Activated naive CD8-positive, alpha-beta T cell treated with anti-CD3 and anti-CD28 coated beads, Interleukin-2, amount 50 U/mL, for 16 hours (primary cell): ENCODE data around the gene TTC13.
"Not testable (repeated sequence)": the region's sequence is repeated elsewhere in the genome, so short reads cannot be mapped to it uniquely, and the experiment has no call there.

Source experiments
- DNase-seq: peaks from one replicate; pipeline ENCODE4 v3.0.0-alpha.2; 2020; ENCODE audit warnings: low read depth, low spot score

TTC13 gene

GRCh38 chr1:230978491-230979388, at the start of gene TTC13, which contains the start of gene ARV1:
Gene TTC13 (minus strand): TSS chr1:230978861. CDS start chr1:230978830, 31 bp downstream.
Gene ARV1 (plus strand): TSS chr1:230979094. CDS start chr1:230979106, 12 bp downstream.
- peak; percentile 97 for DNase-seq

- no peak for DNase-seq
Observed at GRCh38 chr1:231027971-231028370, 49.3 kb upstream of the TTC13 start.

GRCh38 chr1:231027136-231027925, 48.7 kb upstream of the TTC13 start:
- DNase-seq, result no peak

- no peak for DNase-seq
Observed at GRCh38 chr1:231026576-231026975, 47.9 kb upstream of the TTC13 start.

GRCh38 chr1:231023150-231023549, 44.5 kb upstream of the TTC13 start:
- no peak for DNase-seq

- not testable (repeated sequence) for DNase-seq
Observed at GRCh38 chr1:231022543-231022942, 43.9 kb upstream of the TTC13 start.

GRCh38 chr1:231021540-231022031, 42.9 kb upstream of the TTC13 start:
- DNase-seq, result no peak

- no peak for DNase-seq
Observed at GRCh38 chr1:231020816-231021215, 42.2 kb upstream of the TTC13 start.

GRCh38 chr1:231020139-231020601, 41.5 kb upstream of the TTC13 start:
- no peak for DNase-seq

GRCh38 chr1:231019711-231020110, 41.0 kb upstream of the TTC13 start:
- DNase-seq, result no peak

GRCh38 chr1:231016966-231017365, 38.3 kb upstream of the TTC13 start:
- no peak for DNase-seq

GRCh38 chr1:231016234-231016633, 37.6 kb upstream of the TTC13 start:
- no peak for DNase-seq

- no peak for DNase-seq
Observed at GRCh38 chr1:231013391-231014015, 34.8 kb upstream of the TTC13 start.

- no peak for DNase-seq
Observed at GRCh38 chr1:231011963-231012362, 33.3 kb upstream of the TTC13 start.

- no peak for DNase-seq
Observed at GRCh38 chr1:231011360-231011759, 32.7 kb upstream of the TTC13 start.

GRCh38 chr1:231007535-231007934, 28.9 kb upstream of the TTC13 start:
- DNase-seq, result not testable (repeated sequence)

GRCh38 chr1:231001892-231002291, 23.2 kb upstream of the TTC13 start:
- no peak for DNase-seq

- DNase-seq, result no peak
Observed at GRCh38 chr1:231000639-231001038, 22.0 kb upstream of the TTC13 start.

- no peak for DNase-seq
Observed at GRCh38 chr1:231000201-231000600, 21.5 kb upstream of the TTC13 start.

- DNase-seq, result no peak
Observed at GRCh38 chr1:230994860-230995259, 16.2 kb upstream of the TTC13 start.

- DNase-seq, result no peak
Observed at GRCh38 chr1:230992100-230992774, 13.6 kb upstream of the TTC13 start.
